PFSK-1 (cell line): ENCODE measurements around the gene GPHA2.

Experiments
- FOXP2 ChIP-seq: optimal IDR thresholded peaks from 2 replicates; pipeline ENCODE3; 2011; ENCODE audit warnings: borderline replicate concordance, control low read depth, inconsistent platforms; ENCODE audit not compliant: insufficient read depth; ENCODE audit errors: extremely low read length, extremely low read depth
- POLR2AphosphoS5 ChIP-seq: IDR thresholded peaks from 2 replicates; pipeline ENCODE4 v1.6.1; 2012; ENCODE audit warnings: low read depth, mild to moderate bottlenecking, control low read depth, low read length, moderate library complexity
- SIN3A ChIP-seq: IDR thresholded peaks from 2 replicates; pipeline ENCODE4 v1.6.1; 2012; ENCODE audit warnings: mild to moderate bottlenecking, low read length, moderate library complexity, borderline replicate concordance; ENCODE audit not compliant: insufficient read depth
- TAF1 ChIP-seq: IDR thresholded peaks from 2 replicates; pipeline ENCODE4 v1.6.1; 2012; ENCODE audit warnings: low read length, control low read depth, borderline replicate concordance; ENCODE audit not compliant: insufficient read depth
- TF ChIP-seq, protein P1 (sequence below), 2 experiments: IDR thresholded peaks; 2 replicates each; pipeline versions ENCODE4 v1.6.1 to v1.8.0; 2011 to 2012; ENCODE audit warnings: low read depth in 2 of 2, low read length in 2 of 2, control low read depth in 1 of 2, inconsistent platforms in 1 of 2, mild to moderate bottlenecking in 1 of 2, moderate library complexity in 1 of 2; ENCODE audit not compliant: insufficient read depth in 1 of 2

DNA sequence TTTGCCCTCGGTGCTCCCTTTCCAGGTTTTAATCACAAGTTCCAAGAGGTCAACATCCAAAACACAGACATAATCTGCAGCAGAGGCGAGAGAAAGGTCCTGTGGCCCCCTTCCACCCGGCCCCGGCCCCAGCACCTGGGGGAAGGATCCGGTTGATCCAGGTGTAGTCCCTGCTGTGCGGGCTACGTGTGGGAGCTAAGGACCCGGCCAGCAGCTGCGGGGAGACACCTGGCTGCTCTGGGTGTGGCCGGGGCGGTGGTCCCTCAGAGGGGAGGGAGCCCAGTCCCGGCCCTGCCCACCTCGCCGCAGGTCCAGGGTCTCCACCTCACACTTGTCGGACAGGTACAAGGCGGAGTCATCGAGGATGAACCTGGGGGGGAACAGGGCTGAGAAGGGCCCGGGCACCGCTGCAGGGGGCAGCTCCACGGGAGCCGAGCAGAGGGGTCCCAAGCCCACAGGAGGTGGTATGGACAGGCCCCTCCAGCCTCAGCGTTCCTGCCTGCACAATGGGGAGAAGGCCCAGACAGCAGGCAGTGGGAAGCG lies 32.3 kb downstream of the GPHA2 start:
- TF ChIP-seq, protein P1, sequence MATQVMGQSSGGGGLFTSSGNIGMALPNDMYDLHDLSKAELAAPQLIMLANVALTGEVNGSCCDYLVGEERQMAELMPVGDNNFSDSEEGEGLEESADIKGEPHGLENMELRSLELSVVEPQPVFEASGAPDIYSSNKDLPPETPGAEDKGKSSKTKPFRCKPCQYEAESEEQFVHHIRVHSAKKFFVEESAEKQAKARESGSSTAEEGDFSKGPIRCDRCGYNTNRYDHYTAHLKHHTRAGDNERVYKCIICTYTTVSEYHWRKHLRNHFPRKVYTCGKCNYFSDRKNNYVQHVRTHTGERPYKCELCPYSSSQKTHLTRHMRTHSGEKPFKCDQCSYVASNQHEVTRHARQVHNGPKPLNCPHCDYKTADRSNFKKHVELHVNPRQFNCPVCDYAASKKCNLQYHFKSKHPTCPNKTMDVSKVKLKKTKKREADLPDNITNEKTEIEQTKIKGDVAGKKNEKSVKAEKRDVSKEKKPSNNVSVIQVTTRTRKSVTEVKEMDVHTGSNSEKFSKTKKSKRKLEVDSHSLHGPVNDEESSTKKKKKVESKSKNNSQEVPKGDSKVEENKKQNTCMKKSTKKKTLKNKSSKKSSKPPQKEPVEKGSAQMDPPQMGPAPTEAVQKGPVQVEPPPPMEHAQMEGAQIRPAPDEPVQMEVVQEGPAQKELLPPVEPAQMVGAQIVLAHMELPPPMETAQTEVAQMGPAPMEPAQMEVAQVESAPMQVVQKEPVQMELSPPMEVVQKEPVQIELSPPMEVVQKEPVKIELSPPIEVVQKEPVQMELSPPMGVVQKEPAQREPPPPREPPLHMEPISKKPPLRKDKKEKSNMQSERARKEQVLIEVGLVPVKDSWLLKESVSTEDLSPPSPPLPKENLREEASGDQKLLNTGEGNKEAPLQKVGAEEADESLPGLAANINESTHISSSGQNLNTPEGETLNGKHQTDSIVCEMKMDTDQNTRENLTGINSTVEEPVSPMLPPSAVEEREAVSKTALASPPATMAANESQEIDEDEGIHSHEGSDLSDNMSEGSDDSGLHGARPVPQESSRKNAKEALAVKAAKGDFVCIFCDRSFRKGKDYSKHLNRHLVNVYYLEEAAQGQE (IDR thresholded peaks at IDR 0.05; ENCODE audit: insufficient read depth in 1 of 2, low read depth in 2 of 2, low read length in 2 of 2), result no peak
- TF ChIP-seq TAF1 (no peak), SIN3A (no peak), POLR2AphosphoS5 (no peak), FOXP2 (no peak)
